Measurements from ENCODE around the gene PPP1R37.
A peak's percentile ranks its signal among the peaks of the same experiment; 100 is the strongest.

The PPP1R37 gene

DNA sequence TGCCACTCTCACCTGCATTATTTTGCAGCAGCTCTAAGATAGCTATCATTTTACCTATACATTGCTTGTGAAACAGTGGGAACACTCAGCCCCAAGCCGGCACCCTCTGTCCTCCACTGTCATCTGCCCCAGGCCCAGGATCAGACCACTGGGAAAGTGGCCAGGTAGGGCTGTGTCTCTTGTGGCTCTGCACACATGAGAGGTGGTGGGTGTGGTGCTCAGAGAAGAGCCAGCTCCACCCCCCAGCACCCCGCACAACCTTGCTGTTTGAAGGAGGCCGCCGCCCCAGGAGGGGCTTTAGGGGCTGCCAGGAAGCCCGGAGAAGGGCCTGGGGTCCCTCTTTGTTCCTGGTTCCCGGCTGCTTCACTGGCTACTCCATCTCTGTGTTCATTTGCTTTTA, 26.6 kb downstream of the PPP1R37 start:
- no peak for FAIRE-seq
- TF ChIP-seq POLR2A (IDR thresholded peaks at IDR 0.05; ENCODE audit: low read depth, low read length) = no peak
- no peak for DNase-seq (ENCODE audit: insufficient read length, low spot score)

DNA sequence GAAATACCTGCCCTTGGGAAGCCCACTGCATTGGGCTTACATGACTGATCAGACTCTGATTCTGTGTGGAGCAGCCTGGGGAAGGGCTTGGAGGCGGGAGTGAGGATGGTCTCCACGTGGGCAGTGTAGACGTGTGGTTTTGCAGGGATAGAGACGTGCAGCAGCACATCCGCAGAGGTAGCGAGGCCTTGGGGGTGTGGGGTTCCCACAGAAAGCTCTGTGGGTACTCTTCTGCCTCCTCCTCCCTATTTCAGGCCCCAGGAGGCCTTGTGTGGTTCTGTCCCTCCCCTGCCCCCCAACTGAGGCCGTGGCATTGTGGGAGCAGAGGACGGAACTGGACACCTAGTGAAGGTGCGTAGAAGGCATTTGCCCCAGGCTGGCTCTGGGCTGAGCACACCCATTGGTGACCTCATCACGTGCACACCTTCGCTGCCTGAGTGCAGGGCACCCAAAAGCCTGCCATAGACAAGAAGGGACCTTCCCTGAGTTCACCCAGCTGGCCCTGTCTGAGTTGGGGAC, 28.9 kb downstream of the PPP1R37 start:
- FAIRE-seq = no peak
- no peak for TF ChIP-seq POLR2A (IDR thresholded peaks at IDR 0.05; ENCODE audit: low read depth, low read length)
- no peak for DNase-seq (ENCODE audit: insufficient read length, low spot score)

DNA sequence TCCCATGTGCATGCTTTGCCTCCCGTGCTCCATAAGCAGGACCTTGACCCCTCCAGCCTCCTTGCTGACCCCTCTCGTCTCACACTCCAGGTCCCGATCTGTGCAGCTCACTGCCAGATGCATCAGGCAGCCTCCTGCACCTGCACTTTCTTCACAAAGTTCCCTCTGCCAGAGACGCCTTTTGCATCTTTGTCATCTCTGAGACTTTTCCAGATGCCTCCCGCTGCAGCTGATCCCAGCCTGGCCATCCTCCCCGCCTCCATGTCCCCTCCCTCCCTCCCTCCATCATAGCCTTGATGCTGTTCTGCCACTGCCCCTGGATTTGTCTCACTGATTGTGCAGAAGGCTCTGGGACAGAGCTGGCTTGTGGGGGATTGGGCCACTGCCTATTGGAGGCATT, 29.9 kb downstream of the PPP1R37 start:
- no peak for TF ChIP-seq POLR2A (IDR thresholded peaks at IDR 0.05; ENCODE audit: low read depth, low read length)
- no peak for FAIRE-seq

DNA sequence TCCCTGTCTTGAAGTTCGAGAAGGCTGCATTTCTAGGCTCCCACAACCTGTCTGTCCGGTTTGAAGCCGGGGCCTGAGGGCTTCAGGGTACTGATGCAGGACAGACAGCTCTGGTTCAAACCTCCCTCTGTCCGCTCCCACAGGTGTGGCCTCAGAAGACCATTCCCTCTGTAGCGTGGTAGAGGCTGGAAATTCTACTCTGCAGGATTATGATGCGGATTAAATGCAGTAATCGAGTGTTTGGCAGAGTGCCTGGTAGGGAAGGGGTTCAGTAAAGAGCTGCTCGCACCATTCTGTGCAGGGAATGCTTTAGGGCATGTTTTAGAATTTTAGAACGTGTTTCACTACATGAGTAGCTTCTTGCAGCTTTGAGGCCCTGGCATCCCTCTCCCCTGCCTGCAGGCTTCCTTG, 30.5 kb downstream of the PPP1R37 start:
- no peak for TF ChIP-seq POLR2A (IDR thresholded peaks at IDR 0.05; ENCODE audit: low read depth, low read length)
- DNase-seq (ENCODE audit: insufficient read length, low spot score) (no peak), FAIRE-seq (no peak)

More for the DNA sequence above, 29.9 kb downstream of the PPP1R37 start:
- DNase-seq (ENCODE audit: insufficient read length, low spot score) = no peak

DNA sequence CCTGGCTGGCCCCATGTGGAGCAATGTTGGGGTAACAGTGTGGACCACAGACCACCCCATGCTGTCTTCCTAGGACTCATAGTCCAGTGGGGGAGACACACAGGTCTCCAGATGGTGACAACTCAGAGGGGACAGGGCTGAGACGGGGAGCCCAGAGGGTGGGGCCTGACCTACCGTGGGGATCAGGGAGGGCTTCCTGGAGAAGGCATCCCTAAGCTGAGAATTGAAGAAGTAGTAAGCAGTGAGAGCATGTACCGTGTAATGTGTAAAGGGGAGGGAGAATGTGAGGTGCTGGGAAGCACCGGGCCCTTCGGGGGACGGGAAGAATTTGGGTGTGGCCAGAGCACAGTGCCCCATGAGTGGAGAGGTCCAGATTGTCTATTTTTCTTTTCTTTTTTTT, 31.0 kb downstream of the PPP1R37 start:
- no peak for TF ChIP-seq POLR2A (IDR thresholded peaks at IDR 0.05; ENCODE audit: low read depth, low read length)
- FAIRE-seq (no peak), DNase-seq (ENCODE audit: insufficient read length, low spot score) (no peak)

DNA sequence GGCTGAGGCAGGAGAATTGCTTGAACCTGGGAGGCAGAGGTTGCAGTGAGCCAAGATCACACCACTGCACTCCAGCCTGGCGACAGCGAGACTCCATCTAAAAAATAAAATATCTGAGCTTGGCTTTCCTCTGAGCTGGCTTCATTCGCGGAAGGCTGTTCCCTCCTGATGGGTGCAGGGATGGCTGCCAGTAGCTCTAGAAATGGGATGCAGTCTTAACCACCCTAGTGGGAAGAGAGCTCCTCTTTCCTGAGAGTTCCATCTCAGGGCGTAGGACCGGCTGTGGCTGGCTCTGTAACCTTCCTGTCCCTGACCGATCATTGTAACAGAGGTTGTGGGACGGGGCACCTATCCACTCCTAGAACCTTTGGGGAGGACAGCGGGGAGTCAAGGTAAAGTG, 32.4 kb downstream of the PPP1R37 start:
- no peak for TF ChIP-seq POLR2A (IDR thresholded peaks at IDR 0.05; ENCODE audit: low read depth, low read length)
- FAIRE-seq (no peak), DNase-seq (ENCODE audit: insufficient read length, low spot score) (no peak)

DNA sequence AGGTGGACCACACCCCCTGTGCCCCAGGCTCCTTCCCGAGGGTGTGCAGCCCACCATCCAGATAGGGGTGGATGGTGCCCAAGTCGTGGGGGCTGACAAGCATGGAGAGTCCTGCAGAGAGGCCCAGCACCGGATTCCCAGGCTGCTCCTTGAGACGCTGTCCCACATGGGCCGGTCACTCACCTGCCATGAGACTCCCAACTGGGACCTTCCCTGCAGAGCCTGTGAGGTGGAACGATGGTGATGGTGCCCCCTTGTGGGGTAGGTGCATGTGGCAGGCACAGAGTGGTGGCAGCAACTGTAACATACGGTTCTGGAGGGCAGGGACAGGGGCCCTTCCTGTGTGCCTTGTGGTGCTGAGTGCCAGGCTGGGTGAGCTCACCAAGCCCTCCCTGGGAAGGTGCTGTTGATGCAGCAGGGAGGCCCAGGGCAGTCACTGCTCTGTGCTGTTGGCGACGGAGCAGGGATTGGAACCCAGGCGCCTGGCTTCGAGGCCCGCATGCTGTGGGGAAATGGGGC, 33.1 kb downstream of the PPP1R37 start:
- no peak for TF ChIP-seq POLR2A (IDR thresholded peaks at IDR 0.05; ENCODE audit: low read depth, low read length)
- FAIRE-seq = no peak

DNA sequence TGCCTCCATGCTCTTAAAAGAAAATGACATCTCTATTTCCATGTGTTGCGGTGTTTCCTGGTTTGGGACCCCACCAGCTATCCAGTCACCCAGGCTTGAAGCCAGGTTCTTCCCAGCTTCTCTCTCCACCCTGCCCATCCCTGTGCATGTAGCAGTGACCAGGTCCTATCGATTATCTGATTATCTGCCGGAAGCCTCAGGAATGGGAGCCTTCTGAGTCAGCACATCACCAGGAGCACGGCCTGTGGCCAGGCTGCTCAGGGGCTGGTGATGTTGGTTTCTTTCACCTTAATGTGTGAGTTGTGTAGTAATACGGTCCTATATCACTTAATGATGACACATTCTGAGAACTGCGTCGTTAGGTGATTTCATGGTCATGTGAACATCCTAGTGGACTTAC, 33.7 kb downstream of the PPP1R37 start:
- FAIRE-seq = no peak
- no peak for TF ChIP-seq POLR2A (IDR thresholded peaks at IDR 0.05; ENCODE audit: low read depth, low read length)

More for the DNA sequence above, 33.1 kb downstream of the PPP1R37 start:
- DNase-seq (ENCODE audit: insufficient read length, low spot score) = peak; percentile 45

DNA sequence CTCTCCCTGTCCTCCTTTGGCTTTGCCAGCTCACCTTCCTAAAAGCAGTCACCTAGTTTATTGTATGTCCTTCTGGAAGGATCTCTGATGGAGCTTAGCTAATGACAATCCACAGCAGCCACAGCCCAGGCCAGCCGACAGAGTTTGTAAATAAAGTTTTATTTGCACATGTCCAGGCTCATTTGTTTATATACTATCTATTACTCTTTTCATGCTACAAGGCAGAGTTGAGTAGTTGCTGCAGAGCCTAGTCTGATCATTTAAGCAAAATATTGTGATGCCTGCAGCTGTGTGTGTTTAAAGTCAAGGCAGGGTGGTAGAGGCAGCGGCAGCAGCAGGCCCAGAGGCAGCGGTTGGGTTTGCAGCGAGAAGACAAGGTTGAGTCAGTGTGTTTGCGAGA, 35.2 kb downstream of the PPP1R37 start:
- no peak for TF ChIP-seq POLR2A (IDR thresholded peaks at IDR 0.05; ENCODE audit: low read depth, low read length)
- FAIRE-seq (no peak), DNase-seq (ENCODE audit: insufficient read length, low spot score) (no peak)

More for the DNA sequence above, 33.7 kb downstream of the PPP1R37 start:
- no peak for DNase-seq (ENCODE audit: insufficient read length, low spot score)

DNA sequence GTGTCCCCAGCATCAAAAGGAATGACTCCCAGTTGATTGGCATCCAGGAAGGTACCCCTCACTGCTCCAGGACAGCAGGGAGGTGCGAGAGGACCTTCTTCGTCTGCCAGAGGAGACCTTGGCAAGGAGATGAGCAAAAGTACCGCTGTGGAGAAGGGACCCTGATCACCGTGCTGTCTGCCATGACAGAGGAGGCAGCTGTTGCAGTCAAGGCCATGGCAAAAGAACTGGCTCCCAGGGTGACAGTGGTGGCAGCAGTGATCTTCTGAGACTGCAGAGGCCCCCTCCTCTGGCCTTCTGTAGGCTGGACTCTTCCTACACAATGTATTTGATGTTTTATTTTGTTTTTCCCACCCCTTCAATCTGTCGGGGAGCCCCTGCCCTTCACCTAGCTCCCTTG, 35.8 kb downstream of the PPP1R37 start:
- DNase-seq (ENCODE audit: insufficient read length, low spot score) = no peak
- no peak for FAIRE-seq
- no peak for TF ChIP-seq POLR2A (IDR thresholded peaks at IDR 0.05; ENCODE audit: low read depth, low read length)

DNA sequence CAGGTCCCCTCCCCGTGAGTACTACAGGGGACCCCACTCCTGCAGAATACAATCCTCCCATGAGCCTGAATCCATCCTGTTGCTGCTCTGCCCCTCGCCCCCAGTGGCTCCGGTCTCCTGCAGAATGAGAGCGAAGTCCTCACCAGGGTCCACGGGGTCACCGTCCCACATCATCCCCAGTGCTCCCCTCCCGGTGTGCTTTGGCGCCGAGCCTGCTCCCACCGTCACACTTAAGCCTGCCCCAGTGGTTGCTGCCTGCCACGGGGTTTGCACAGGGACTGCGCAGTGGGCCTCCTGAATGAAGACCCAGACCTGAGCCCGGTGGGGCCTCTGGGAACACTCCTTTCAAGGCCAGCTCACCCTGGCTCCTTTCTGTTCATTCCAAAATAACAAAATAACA, 37.3 kb downstream of the PPP1R37 start:
- FAIRE-seq = no peak
- no peak for DNase-seq (ENCODE audit: insufficient read length, low spot score)
- no peak for TF ChIP-seq POLR2A (IDR thresholded peaks at IDR 0.05; ENCODE audit: low read depth, low read length)

DNA sequence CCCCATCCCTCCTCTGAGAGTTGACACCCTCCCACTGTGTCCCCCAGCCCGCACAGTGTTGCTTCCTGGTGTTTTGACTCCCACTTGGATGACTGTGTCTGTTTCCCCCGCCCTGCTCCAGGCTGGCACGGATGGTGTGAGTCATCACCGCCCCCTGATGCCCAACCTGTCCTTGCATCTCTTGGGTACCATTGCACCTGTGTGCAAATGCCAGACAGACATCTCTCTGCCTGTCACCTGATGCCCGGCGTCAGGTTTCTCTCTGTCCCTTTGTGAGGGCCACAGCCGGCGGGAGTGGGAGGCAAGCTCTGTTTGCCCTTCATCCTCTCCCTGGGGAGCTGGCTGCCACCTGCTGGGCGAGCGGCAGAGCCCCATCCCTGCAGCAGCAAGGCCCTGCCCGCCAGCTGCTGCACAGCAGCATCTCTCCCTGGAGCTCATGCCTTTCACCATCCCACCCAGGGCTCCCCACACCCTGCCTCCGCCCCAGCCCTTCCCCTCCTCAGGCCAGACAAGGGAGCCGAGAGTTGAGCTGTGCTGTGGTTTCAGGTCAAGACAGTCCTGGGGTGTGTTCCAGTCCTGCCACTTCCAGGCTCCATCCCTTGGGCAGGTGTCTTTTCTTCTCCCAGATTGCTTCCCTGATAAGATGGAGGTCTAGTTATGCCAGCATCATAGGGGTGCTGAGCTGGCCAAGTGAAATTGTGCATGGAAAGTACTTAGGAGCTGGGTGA, 38.1 kb downstream of the PPP1R37 start:
- no peak for TF ChIP-seq POLR2A (IDR thresholded peaks at IDR 0.05; ENCODE audit: low read depth, low read length)
- FAIRE-seq = no peak
- DNase-seq (ENCODE audit: insufficient read length, low spot score) = peak; percentile 35

DNA sequence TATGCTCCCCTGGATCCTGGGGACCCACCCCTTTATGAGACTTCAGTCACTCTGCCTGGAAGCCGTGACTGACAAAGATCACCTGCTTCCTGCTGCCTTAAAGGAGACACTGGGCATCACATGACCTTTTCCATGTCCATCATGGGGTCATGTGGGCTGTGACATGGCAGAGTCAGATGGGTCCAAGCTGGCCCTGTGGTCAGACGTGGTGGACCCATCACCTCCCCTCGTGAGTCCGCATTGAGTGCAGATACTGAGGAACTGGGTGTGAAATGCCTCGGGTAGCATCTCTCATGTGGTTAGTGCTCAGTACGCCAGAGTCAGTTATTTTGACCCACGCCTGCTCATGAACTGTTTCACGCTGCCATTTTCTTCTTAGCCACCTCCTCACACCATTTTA, 40.7 kb downstream of the PPP1R37 start:
- no peak for DNase-seq (ENCODE audit: insufficient read length, low spot score)
- TF ChIP-seq POLR2A (IDR thresholded peaks at IDR 0.05; ENCODE audit: low read depth, low read length) = no peak
- no peak for FAIRE-seq

DNA sequence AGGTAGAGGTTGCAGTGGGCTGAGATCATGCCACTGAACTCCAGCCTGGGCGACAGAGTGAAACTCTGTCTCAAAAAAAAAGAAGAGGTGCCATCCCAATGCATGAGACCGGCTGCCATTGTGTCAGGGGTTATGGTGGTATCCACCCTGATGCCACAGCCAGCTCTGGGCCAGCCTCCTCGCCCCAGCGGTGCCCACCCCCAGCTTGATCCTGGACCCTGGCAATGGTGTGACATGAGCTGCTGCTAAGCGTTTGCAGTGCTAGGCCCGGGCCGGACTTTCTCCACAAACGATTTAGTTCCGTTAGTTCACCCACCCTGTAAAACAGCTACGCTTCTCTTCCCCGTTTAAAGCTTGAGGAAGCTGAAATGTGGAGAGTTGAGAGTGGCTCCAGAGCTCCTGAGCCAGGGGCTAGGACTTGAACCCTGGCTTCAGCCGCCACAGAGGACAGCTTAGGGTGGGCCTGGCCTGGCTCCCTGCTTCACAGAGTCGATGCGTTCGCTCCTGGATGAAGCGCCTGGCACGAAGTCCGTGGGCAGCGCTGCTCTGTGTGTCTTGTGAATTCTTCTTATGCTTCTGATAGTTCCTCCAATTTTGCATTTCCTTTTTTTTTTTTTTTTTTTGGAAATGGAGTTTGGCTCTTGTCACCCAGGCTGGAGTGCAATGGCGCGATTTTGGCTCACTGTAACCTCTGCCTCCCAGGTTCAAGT, 42.4 kb downstream of the PPP1R37 start:
- no peak for FAIRE-seq

More for the DNA sequence above, 42.4 kb downstream of the PPP1R37 start:
- no peak for DNase-seq (ENCODE audit: insufficient read length, low spot score)
- TF ChIP-seq POLR2A (IDR thresholded peaks at IDR 0.05; ENCODE audit: low read depth, low read length) = no peak

Data from H54 (cell line).